Mesenchymal stem cell (in vitro differentiated cells and primary cell): ENCODE results near the gene XPNPEP1.

ENCODE experiments used
- DNase-seq: peaks from one replicate; pipeline ENCODE4 v3.0.0-alpha.2; 2013
- H2AFZ ChIP-seq: one replicate; pipeline ENCODE4 v1.6.1; 2013; ENCODE audit warnings: low read depth, mild to moderate bottlenecking, control low read depth, inconsistent platforms, low read length, moderate library complexity
- H2AK5ac ChIP-seq: 2 replicates; pipeline ENCODE4 v1.6.1; 2013; ENCODE audit warnings: low read length, moderate library complexity, mild to moderate bottlenecking, inconsistent platforms; ENCODE audit not compliant: severe bottlenecking
- H2BK120ac ChIP-seq: one replicate; pipeline ENCODE4 v1.6.1; 2013; ENCODE audit warnings: low read depth, mild to moderate bottlenecking, inconsistent platforms, low read length, moderate library complexity
- H2BK12ac ChIP-seq, 2 experiments: one replicate each; pipeline ENCODE4 v1.6.1; 2013; ENCODE audit warnings: inconsistent platforms in 2 of 2, low read length in 2 of 2, mild to moderate bottlenecking in 2 of 2, moderate library complexity in 2 of 2, control low read depth in 1 of 2
- H2BK15ac ChIP-seq: one replicate; pipeline ENCODE4 v1.6.1; 2013; ENCODE audit warnings: mild to moderate bottlenecking, low read depth, inconsistent platforms; ENCODE audit not compliant: poor library complexity, severe bottlenecking
- H2BK5ac ChIP-seq: 2 replicates; pipeline ENCODE4 v1.6.1; 2013; ENCODE audit warnings: low read depth, mild to moderate bottlenecking, low read length, control low read depth, inconsistent platforms; ENCODE audit not compliant: poor library complexity, severe bottlenecking
- H3K14ac ChIP-seq, 2 experiments: one replicate each; pipeline ENCODE4 v1.6.1; 2013; ENCODE audit warnings: inconsistent platforms in 2 of 2, low read length in 2 of 2, control low read depth in 1 of 2, mild to moderate bottlenecking in 1 of 2, moderate library complexity in 1 of 2
- H3K18ac ChIP-seq, 2 experiments: one replicate each; pipeline ENCODE4 v1.6.1; 2013; ENCODE audit warnings: inconsistent platforms in 2 of 2, low read length in 2 of 2, control low read depth in 1 of 2, low read depth in 1 of 2, mild to moderate bottlenecking in 1 of 2
- H3K23ac ChIP-seq, 2 experiments: one replicate each; pipeline ENCODE4 v1.6.1; 2013; ENCODE audit warnings: inconsistent platforms in 2 of 2, low read length in 2 of 2, mild to moderate bottlenecking in 2 of 2, moderate library complexity in 2 of 2, control low read depth in 1 of 2
- H3K27ac ChIP-seq: 2 replicates; pipeline ENCODE4 v1.5.1; 2013; ENCODE audit warnings: mild to moderate bottlenecking, moderate library complexity, low read length, control low read depth, inconsistent platforms; ENCODE audit not compliant: poor library complexity, severe bottlenecking
- H3K27me3 ChIP-seq, 2 experiments: 2 replicates each; pipeline versions ENCODE4 v1.6.1 to v1.7.0; 2013; ENCODE audit warnings: low read length in 2 of 2, mild to moderate bottlenecking in 2 of 2, moderate library complexity in 2 of 2, control low read depth in 1 of 2, inconsistent platforms in 1 of 2; ENCODE audit not compliant: control insufficient read depth in 1 of 2, insufficient read depth in 1 of 2
- H3K36me3 ChIP-seq, 2 experiments: 2 replicates each; pipeline versions ENCODE4 v1.6.1 to v1.7.0; 2013; ENCODE audit warnings: low read length in 2 of 2, control low read depth in 1 of 2, inconsistent platforms in 1 of 2, low read depth in 1 of 2, mild to moderate bottlenecking in 1 of 2; ENCODE audit not compliant: insufficient read depth in 2 of 2, control insufficient read depth in 1 of 2
- H3K4ac ChIP-seq, 2 experiments: one replicate each; pipeline ENCODE4 v1.6.1; 2013; ENCODE audit warnings: inconsistent platforms in 2 of 2, low read length in 2 of 2, mild to moderate bottlenecking in 2 of 2, moderate library complexity in 2 of 2, control low read depth in 1 of 2, low read depth in 1 of 2
- H3K4me1 ChIP-seq: 2 replicates; pipeline ENCODE4 v1.6.1; 2013; ENCODE audit warnings: low read depth, low read length, control low read depth; ENCODE audit not compliant: control insufficient read depth, insufficient read depth
- H3K4me2 ChIP-seq: 2 replicates; pipeline ENCODE4 v1.6.1; 2013; ENCODE audit warnings: low read length, mild to moderate bottlenecking, inconsistent platforms; ENCODE audit not compliant: poor library complexity, severe bottlenecking
- H3K4me3 ChIP-seq, 2 experiments: 2 replicates each; pipeline versions ENCODE4 v1.5.1 to v1.7.0; 2013; ENCODE audit warnings: low read length in 2 of 2, mild to moderate bottlenecking in 2 of 2, control low read depth in 1 of 2, low read depth in 1 of 2; ENCODE audit not compliant: insufficient read depth in 1 of 2
- H3K79me1 ChIP-seq: replicated peaks from 2 replicates; pipeline ENCODE4 v1.6.1; 2013; ENCODE audit warnings: mild to moderate bottlenecking, control low read depth, low read length, inconsistent platforms; ENCODE audit not compliant: poor library complexity, severe bottlenecking
- H3K9ac ChIP-seq: 2 replicates; pipeline ENCODE4 v1.7.0; 2013; ENCODE audit warnings: mild to moderate bottlenecking, low read length, moderate library complexity
- H3K9me3 ChIP-seq: 2 replicates; pipeline ENCODE4 v1.7.0; 2013; ENCODE audit warnings: mild to moderate bottlenecking, low read length; ENCODE audit not compliant: control insufficient read depth
- H4K8ac ChIP-seq: one replicate; pipeline ENCODE4 v1.6.1; 2013; ENCODE audit warnings: inconsistent platforms, mild to moderate bottlenecking, low read length, moderate library complexity
- H4K91ac ChIP-seq: one replicate; pipeline ENCODE4 v1.6.1; 2013; ENCODE audit warnings: mild to moderate bottlenecking, low read length, inconsistent platforms
- WGBS: methylation state at CpG from one replicate; pipeline ENCODE4 v1.1.7; 2013; ENCODE audit warnings: mixed read lengths; 5-methylcytosine and 5-hydroxymethylcytosine counted together

XPNPEP1 gene

GRCh38 chr10:109866168-109866994 lies 56.9 kb downstream of the XPNPEP1 start:
- Histone ChIP-seq H2BK12ac (no peak overlapping the region), H3K9ac (no peak overlapping the region), H3K36me3 (peaks cover 55 to 86% of the 10 kb centered on the region in 2 experiments), H3K18ac (no peak overlapping the region), H3K23ac (no peak overlapping the region), H4K8ac (peak overlapping the region; percentile 27), H2BK120ac (no peak overlapping the region), H4K91ac (peak overlapping the region; percentile 35), H3K4ac (no peak overlapping the region), H3K27ac (peak overlapping the region; percentile 49), H3K79me1 (peaks cover 20% of the 10 kb centered on the region), H2AK5ac (no peak overlapping the region), H2BK15ac (no peak overlapping the region), H3K27me3 (no peaks in the 10 kb centered on the region), H3K4me2 (no peak overlapping the region), H3K4me3 (no peak overlapping the region), H2BK5ac (no peak overlapping the region), H3K4me1 (peaks cover 10% of the 10 kb centered on the region), H2AFZ (no peak overlapping the region), H3K9me3 (peaks cover 9% of the 10 kb centered on the region), H3K14ac (no peak overlapping the region)
- WGBS, result 95% methylated on average over 5 of the region's 8 CpGs
- peak; percentile 23 for DNase-seq

GRCh38 chr10:109863775-109864174 lies 59.5 kb downstream of the XPNPEP1 start:
- no peak overlapping the region for H2AK5ac ChIP-seq
- DNase-seq, result no peak
- H3K9me3 ChIP-seq, result peaks cover 9% of the 10 kb centered on the region
- no peak overlapping the region for H3K9ac ChIP-seq
- no peaks in the 10 kb centered on the region for H3K27me3 ChIP-seq
- H3K4me1 ChIP-seq, result peaks cover 10% of the 10 kb centered on the region
- no peak overlapping the region for H3K23ac ChIP-seq
- H3K27ac ChIP-seq, result no peak overlapping the region
- no peak overlapping the region for H2BK15ac ChIP-seq
- H4K91ac ChIP-seq, result no peak overlapping the region
- no peak overlapping the region for H3K4ac ChIP-seq
- no peak overlapping the region for H3K14ac ChIP-seq
- H3K79me1 ChIP-seq, result peaks cover 13% of the 10 kb centered on the region
- H4K8ac ChIP-seq, result no peak overlapping the region
- no peak overlapping the region for H2BK5ac ChIP-seq
- no peak overlapping the region for H3K18ac ChIP-seq
- no peak overlapping the region for H2BK12ac ChIP-seq
- no peak overlapping the region for H2BK120ac ChIP-seq
- H2AFZ ChIP-seq, result no peak overlapping the region
- H3K4me2 ChIP-seq, result no peak overlapping the region
- H3K4me3 ChIP-seq, result no peak overlapping the region
- no CpG with 5 or more reads among the region's 2 CpGs for WGBS
- peaks cover 41 to 64% of the 10 kb centered on the region in 2 experiments for H3K36me3 ChIP-seq

GRCh38 chr10:109862738-109863137 lies 60.6 kb downstream of the XPNPEP1 start:
- H2BK5ac ChIP-seq, result no peak overlapping the region
- H3K79me1 ChIP-seq, result peaks cover 10% of the 10 kb centered on the region
- H3K9me3 ChIP-seq, result peaks cover 9% of the 10 kb centered on the region
- no peak overlapping the region for H3K4ac ChIP-seq
- no peak overlapping the region for H2BK120ac ChIP-seq
- H2BK12ac ChIP-seq, result no peak overlapping the region
- no peak overlapping the region for H3K9ac ChIP-seq
- no peak overlapping the region for H4K91ac ChIP-seq
- H3K4me2 ChIP-seq, result no peak overlapping the region
- no peak overlapping the region for H2BK15ac ChIP-seq
- no peak overlapping the region for H3K18ac ChIP-seq
- H3K14ac ChIP-seq, result no peak overlapping the region
- no peak overlapping the region for H2AK5ac ChIP-seq
- H2AFZ ChIP-seq, result no peak overlapping the region
- H3K4me3 ChIP-seq, result no peak overlapping the region
- no peak overlapping the region for H3K23ac ChIP-seq
- H3K27ac ChIP-seq, result no peak overlapping the region
- peaks cover 10% of the 10 kb centered on the region for H3K4me1 ChIP-seq
- no peak overlapping the region for H4K8ac ChIP-seq
- no peak for DNase-seq
- H3K27me3 ChIP-seq, result no peaks in the 10 kb centered on the region
- H3K36me3 ChIP-seq, result peaks cover 34 to 54% of the 10 kb centered on the region in 2 experiments

- Histone ChIP-seq H3K4me3 (no peak overlapping the region), H3K23ac (no peak overlapping the region), H2BK120ac (no peak overlapping the region), H4K91ac (no peak overlapping the region), H2BK15ac (no peak overlapping the region), H3K27ac (no peak overlapping the region), H3K27me3 (no peaks in the 10 kb centered on the region), H3K9ac (no peak overlapping the region), H3K4me2 (no peak overlapping the region), H3K4ac (no peak overlapping the region), H2AK5ac (no peak overlapping the region), H3K4me1 (peaks cover 4% of the 10 kb centered on the region), H2BK12ac (no peak overlapping the region), H3K14ac (no peak overlapping the region), H3K36me3 (peaks cover 29 to 47% of the 10 kb centered on the region in 2 experiments), H3K18ac (no peak overlapping the region), H3K79me1 (peaks cover 10% of the 10 kb centered on the region), H2BK5ac (no peak overlapping the region), H4K8ac (no peak overlapping the region), H2AFZ (no peak overlapping the region), H3K9me3 (peaks cover 9% of the 10 kb centered on the region)
- 64% methylated on average over 6 of the region's 6 CpGs for WGBS
- DNase-seq, result no peak
Observed at GRCh38 chr10:109862041-109862440, 61.3 kb downstream of the XPNPEP1 start.
